HFF-Myc (cell line): ENCODE results near the gene GRIA4.
"Not testable (repeated sequence)": the region's sequence is repeated elsewhere in the genome, so short reads cannot be mapped to it uniquely, and the experiment has no call there.

Source experiments
- DNase-seq: peaks from one replicate; pipeline ENCODE4 v3.0.0-alpha.2; 2011; ENCODE audit warnings: low read depth; ENCODE audit errors: extremely low read depth
- H3K4me3 ChIP-seq: replicated peaks from 2 replicates; pipeline ENCODE4 v1.5.1; 2011; ENCODE audit warnings: low read depth, mild to moderate bottlenecking, control low read depth, low read length
- TF ChIP-seq, protein P1 (sequence below): IDR thresholded peaks from 2 replicates; pipeline ENCODE4 v1.5.1; 2012; ENCODE audit warnings: mild to moderate bottlenecking, low read depth, low read length, control low read depth; ENCODE audit errors: missing control alignments

Gene GRIA4

DNA sequence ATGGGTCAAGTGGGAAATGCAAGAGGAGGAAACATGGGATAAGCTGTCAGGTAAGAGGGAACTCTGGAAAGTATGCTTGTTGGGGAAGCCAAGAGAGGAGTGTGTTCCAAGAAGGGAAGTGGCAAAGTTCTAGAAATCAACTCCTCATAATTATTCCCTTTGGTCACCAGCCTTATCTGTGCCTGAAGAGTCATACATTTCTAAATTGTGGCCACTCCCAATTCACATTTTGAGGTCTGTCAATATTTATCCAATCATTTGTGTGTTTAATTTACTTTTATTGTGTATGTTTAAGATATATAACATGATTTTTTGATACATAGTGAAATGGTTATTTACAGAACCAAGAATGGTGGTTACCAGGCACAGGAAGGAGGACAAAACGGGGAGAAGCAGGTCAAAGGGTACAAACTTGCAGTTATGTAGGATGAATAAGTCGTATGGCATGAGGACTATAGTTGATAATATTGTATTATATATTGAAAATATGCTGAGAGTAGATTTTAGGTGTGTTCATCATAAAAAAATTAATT is 131.7 kb downstream of the GRIA4 start:
- TF ChIP-seq, protein P1, sequence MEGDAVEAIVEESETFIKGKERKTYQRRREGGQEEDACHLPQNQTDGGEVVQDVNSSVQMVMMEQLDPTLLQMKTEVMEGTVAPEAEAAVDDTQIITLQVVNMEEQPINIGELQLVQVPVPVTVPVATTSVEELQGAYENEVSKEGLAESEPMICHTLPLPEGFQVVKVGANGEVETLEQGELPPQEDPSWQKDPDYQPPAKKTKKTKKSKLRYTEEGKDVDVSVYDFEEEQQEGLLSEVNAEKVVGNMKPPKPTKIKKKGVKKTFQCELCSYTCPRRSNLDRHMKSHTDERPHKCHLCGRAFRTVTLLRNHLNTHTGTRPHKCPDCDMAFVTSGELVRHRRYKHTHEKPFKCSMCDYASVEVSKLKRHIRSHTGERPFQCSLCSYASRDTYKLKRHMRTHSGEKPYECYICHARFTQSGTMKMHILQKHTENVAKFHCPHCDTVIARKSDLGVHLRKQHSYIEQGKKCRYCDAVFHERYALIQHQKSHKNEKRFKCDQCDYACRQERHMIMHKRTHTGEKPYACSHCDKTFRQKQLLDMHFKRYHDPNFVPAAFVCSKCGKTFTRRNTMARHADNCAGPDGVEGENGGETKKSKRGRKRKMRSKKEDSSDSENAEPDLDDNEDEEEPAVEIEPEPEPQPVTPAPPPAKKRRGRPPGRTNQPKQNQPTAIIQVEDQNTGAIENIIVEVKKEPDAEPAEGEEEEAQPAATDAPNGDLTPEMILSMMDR: no peak
- no peak for DNase-seq
- no peak overlapping the region for H3K4me3 ChIP-seq

DNA sequence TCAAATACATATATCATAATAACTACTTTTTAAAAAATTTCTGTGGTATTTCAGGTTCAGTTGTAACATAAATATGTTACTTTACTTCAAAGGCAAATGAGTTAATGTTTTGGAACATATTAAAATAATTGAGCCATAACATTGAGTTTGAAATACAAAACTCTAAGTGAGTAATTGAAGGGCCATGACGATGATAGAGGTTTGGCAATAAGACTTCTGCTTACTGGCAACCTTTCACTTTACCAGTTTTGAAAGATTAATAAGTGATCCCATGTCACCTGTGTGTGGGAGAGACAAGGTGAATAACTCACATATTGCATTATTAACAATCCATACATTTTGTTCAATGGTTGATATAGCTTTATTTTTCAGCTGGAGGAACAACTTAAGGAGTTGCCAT is 144.4 kb downstream of the GRIA4 start:
- TF ChIP-seq, protein P1: no peak
- H3K4me3 ChIP-seq: no peak overlapping the region
- DNase-seq: no peak

DNA sequence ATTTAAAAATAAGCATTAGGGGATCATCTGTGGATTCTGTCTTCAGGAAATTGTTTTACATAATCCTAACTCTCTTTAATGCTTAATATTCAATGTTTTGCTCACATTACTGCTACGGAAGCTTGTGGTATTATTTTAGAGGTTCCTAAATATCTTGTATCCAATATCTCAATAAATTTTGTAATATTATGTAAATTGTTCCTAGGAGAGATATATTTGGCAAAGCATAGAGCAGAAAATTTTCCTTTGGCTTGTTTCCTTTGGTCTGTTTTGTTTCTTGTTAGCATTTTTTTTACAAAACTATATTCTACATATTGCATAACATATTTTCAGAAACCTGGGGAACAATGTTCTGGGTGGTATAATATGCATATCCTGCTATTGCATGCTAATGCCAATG is 144.8 kb downstream of the GRIA4 start:
- no peak overlapping the region for H3K4me3 ChIP-seq
- TF ChIP-seq, protein P1: no peak

DNA sequence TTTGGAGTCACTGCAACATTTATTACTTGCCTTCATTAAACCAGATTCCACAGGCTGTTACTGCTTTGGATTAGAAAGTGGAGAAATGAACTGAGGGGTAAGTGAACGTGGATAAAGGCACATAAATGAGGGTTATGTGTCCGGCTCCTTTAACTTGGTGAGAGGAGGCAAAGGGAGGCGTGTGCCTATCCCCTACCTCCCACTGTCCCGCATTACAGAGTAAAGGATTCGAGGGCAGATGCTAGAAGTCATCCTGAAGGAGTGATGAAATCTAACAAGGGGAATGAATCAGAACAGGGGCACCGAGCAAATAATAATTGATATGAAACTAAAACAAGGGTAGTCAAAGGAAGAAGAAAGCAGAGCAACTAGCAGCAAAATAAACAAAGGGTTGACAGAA is 147.2 kb downstream of the GRIA4 start:
- DNase-seq: no peak
- TF ChIP-seq, protein P1: no peak
- H3K4me3 ChIP-seq: no peak overlapping the region

More for the DNA sequence above, 144.8 kb downstream of the GRIA4 start:
- no peak for DNase-seq

DNA sequence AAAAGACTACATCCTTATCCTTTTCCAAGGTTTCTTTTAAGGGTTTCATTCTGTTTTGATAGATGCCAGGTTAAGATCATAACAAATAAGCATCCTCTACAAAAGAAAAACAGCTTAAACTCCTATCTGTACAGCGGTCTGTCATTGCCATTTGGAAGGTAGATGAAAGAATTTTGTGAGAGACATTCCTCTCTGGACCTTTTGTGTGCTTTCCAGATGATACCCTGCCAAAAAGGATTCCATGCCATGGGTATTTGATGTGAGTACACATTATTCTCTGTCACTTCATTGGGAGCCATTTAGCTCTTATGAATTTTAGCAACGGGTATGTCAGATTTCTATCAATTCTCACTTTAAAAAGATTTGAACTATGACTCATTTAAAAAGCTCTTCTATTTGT is 153.7 kb downstream of the GRIA4 start:
- no peak for DNase-seq
- TF ChIP-seq, protein P1: no peak
- no peak overlapping the region for H3K4me3 ChIP-seq

DNA sequence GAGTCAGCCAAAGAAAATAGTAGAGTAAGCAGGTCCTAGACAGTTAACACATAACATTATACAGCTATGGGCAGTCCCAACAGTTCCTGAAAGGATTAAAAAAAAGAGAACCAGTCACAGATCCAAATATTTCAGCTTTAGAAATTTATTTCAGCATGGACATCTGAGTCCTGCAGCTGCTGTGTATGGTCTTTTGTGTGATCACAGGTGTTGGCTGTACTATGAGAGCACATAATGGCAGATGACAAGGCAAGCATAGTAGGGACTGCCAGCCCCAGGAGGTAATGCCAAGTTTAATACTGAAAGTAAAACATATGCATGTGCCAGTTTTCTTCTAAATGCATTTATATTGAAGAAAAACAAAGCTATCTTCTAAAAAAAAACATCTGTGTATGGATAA is 158.1 kb downstream of the GRIA4 start:
- TF ChIP-seq, protein P1: no peak
- no peak for DNase-seq
- no peak overlapping the region for H3K4me3 ChIP-seq

DNA sequence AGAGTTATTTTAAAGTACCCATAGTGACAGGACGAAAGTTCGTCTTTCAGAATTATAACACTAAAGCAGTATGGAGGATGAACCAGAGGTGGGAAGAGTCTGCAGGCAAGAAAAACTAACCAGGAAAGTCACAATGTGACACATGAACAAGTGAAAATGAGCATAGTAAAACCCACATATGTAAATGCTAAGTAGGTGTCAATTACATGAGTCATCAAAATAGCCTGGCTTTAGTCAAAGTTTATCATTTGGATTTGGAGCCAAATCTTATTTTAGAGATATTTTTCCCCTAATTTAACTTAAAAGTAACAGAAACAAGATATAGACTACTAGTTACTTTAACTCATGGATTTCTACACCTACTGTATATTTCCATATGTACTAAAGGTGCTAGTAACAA is 159.8 kb downstream of the GRIA4 start:
- TF ChIP-seq, protein P1: no peak
- H3K4me3 ChIP-seq: no peak overlapping the region
- no peak for DNase-seq

DNA sequence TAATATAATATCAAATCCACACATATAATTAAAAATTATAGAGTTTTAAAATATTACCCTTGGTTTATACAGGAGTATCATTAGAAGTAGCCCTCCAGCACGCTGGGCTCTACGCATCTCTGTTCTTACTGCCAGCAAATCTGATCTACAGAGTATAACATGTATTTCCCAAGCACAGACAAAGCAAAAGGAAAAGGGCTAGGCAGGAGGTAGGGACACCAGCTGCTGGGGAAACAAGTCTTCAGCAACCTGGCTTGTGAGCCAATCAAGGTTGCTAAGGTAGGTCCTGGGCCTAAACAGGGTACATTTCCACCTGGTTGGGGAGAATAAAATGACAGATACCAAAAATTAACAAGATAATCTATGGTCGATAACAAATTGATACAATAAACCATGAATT is 163.6 kb downstream of the GRIA4 start:
- DNase-seq, H3K4me3 ChIP-seq: not testable (repeated sequence)
